Activated CD4-positive, alpha-beta T cell treated with anti-CD3 and anti-CD28 coated beads, Interleukin-2, Interleukin-6, amounts not matched to agents 100 ng/mL and 50 ng/mL, durations not matched to agents 16 hours and 8 hours (primary cell): ENCODE data around the gene SGF29.
A peak's percentile ranks its signal among the peaks of the same experiment; 100 is the strongest.
"Not testable (repeated sequence)": the region's sequence is repeated elsewhere in the genome, so short reads cannot be mapped to it uniquely, and the experiment has no call there.

Experiments used
- DNase-seq: peaks from one replicate; pipeline ENCODE4 v3.0.0-alpha.2; 2020

Gene SGF29

DNA sequence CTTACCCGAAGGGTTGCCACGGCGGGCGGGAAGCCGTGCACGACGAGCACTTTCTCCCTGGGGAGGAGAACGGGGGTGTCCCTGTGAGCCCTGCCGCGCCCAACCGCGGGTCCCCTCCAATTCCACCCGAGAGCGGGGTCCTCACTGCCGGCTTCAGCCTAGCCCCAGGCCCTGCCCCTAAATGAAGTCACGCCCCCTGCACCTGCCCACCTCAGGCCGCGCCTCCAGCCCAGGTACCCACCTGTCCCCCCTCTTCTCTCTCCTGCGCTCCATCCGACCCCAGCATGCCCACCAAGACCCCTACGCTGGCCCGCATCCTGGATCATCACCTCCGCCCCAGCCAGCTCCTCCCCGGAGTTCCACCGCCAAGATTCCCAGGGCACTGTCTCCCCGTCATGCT lies 60.2 kb downstream of the SGF29 start:
- not testable (repeated sequence) for DNase-seq

DNA sequence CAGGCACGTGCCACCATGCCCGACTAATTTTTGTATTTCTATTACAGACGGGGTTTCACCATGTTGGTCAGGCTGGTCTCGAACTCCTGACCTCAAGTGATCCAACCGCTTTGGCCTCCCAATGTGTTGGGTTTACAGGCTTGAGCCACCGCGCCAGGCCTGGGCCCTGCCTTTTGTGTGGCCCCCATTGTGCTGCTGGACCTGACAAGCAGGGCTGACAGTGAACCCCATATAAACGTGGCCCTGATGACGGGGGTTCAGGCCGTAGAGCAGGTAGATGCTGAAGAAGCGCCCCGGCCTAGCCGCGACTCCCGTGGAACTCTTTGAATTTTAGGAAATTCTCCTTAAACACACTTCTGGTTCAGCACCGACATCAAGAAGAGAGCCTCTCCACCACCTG lies 60.8 kb downstream of the SGF29 start:
- DNase-seq = not testable (repeated sequence)

DNA sequence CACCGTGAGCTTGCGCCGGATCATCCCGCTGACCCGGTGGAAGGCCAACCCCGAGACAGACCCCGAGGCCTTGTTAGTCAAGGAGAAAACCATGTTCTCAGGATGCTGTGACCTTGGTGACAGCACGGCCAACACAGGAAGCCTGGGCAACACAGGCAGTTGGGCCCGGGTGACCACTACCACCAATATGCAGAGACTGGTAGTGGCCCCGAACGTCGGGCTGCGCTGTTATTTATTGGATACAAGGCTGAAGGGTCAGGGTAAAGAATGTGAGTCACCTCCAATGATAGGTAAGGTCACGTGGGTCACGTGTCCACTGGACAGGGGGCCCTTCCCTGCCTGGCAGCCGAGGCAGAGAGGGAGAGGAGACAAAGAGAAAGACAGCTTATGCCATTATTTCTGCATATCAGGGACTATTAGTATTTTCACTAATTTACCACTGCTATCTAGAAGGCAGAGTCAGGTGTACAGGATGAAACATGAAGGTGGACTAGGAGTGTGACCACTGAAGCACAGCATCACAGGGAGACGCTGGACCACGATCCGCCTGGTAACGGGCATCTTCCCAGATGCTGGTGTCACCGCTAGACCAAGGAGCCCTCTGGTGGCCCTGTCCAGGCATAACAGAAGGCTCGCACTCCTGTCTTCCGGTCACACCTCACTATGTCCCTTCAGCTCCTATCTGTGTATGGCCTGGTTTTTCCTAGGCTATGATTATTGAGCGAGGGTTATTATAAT lies 61.9 kb downstream of the SGF29 start:
- peak; percentile 37 for DNase-seq

GRCh38 chr16:28616224-28616577 lies 62.5 kb downstream of the SGF29 start:
- DNase-seq = not testable (repeated sequence)

DNA sequence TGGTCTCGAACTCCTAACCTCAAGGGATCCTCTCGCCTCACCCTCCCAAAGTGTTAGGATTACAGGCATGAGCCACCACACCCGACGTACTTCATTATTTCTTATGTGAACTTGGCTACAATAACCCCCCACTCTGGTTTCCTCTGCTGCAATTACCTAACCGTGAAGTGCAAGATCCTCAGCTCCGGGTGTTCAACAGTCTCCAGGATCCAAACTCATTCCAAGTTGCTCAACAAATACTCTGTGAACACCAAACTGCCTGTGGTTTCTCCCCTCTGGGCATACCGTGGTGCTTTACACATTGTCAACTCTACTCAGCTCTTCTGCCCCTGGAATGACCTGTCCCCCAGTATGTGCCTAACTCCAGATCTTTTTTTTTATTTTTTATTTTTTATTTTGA lies 62.9 kb downstream of the SGF29 start:
- no peak for DNase-seq

DNA sequence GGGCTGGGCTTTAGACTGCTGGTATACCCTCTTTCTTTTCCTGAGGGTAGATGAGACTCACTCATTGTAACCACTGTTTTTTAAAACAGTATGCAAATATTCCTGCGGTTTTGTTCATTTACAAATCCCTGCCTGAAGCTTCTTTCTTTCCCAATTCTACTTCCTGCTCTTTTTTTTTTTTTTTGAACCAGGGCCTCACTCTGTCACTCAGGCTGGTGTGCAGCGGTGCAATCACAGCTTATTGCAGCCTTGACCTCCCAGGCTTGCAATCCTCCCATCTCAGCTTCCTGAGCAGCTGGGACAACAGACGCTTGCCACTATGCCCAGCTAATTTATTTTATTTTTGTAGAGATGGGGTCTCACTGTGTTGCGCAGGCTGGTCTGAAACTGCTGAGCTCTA lies 64.2 kb downstream of the SGF29 start:
- no peak for DNase-seq

DNA sequence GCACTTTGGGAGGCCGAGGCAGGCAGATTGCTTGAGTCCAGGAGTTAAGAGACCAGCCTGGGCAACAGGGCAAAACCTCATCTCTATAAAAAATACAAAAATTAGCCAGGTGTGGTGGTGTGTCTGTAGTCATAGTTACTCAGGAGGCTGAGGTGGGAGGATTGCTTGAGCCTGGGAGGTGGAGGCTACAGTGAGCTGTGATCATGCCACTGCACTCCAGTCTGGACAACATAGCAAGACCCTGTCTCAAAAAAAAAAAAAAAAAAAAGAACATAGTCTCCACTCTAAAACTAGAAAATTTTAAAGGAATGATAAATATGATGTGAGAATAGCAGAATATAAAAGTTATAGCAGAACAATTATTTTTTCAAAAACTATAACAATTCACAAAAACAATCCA lies 66.6 kb downstream of the SGF29 start:
- DNase-seq = not testable (repeated sequence)

GRCh38 chr16:28621481-28622155 lies 67.9 kb downstream of the SGF29 start:
- no peak for DNase-seq

DNA sequence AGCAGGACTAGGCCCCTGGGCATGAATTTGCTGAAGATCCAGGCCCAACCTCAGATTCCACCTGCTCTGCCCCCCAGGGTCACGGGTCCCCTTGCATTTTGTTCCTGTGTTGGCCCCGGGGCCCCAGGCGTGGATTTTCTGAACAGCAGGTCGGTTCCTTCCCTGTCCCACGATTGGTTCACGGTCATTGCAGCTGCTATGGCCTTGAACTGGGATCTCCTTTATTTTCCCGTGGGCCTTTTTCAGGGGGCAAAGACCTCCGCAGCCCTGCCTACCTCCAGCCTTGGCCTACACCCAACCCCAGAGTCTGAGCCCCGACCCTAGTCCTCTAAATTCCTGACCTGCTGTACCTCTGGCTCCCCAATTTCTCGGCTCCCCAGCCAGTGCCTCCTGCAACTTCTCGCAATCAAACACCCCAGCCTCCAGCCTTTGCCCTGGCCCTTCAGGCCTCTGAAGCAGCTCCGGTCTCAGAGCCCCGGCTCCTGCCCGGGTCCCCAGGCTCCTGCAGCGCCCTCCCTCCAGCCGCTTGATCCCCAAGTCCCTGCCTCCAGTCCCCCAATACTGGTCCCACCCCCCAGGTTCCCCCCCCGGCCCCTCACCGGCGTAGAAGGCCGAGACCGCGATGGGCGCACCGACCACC lies 68.9 kb downstream of the SGF29 start:
- DNase-seq = not testable (repeated sequence)

DNA sequence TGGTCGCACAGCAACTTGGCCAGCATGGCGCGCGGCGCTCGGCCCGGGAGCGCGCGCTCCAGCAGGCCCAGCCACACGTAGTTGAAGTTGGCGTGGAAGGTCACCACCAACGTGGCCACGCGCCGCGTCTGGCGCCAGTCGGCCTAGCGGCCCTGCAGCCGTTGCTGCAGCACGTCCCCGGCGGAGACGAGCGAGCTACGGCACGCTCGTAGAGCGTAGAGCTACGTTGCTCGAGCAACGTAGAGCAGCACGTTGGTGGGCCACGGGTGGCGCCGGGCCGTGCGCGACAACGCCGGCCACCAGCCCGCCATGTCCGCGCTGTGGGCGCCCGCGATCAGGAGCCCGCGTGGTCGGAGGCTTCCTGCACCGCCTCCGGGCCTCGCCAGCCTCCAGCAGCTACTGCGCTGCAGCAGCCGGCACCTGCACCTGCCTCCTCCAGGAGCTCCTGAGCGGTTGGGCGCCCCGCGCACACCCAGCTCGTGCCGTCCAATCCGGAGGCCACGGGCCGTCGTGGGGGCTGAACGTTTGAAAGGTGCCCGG lies 69.5 kb downstream of the SGF29 start:
- DNase-seq = peak; percentile 78

- not testable (repeated sequence) for DNase-seq
These were observed 77.2 kb downstream of the SGF29 start for GRCh38 chr16:28630905-28631304.

DNA sequence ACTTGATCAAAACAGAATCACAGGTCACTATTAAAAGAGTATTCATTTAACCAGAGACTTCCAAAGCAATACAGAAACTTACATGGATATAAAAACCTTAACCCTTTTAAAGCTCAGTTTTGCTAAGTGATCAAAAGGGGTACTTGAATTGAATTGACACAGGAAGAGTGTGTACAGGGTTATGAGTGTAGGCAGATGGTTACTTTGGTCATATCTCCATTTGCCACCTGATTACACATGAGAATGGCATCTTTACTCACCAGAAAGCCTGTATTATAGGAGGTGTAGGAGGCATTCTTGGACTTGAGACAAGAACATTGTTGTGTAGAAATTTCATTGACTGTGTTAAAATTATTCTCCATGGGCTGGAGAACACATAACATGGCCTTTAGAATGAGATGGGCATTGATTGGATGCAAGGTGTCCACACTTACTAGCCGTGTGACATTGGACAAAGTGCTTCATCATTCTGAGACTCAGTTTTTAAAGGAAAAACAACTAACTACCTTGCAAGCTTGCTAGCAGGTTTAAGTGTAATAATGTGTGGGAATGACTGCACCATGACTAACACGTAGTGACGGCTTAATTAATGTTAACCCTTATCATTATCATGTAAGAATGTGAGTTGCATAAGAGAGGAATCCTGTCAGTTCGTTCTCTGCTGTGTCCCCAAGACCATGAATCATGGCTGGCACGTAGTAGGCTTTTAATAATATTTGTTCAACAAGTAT lies 82.5 kb downstream of the SGF29 start:
- not testable (repeated sequence) for DNase-seq

- not testable (repeated sequence) for DNase-seq
These were observed 84.0 kb downstream of the SGF29 start, which contains the start of gene NPIPB8 for GRCh38 chr16:28637765-28638164. Gene NPIPB8 (plus strand): TSS chr16:28638065. CDS start chr16:28638361, 296 bp downstream.

DNA sequence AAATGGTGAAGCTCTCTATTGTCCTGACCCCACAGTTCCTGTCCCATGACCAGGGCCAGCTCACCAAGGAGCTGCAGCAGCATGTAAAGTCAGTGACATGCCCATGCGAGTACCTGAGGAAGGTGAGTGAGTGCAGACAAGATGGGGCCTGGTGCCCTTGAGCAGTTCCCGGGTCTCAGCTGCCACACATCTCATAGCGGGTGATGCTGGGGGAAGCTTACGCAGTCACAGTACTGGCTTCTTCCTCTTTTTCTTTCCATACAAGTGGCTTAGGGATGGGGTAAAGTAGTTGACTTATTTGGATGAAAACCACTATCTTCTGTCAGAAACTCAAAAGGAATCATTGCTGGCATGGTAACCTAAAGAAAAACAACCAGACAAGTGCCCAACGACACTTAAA lies 84.6 kb downstream of the SGF29 start:
- DNase-seq = not testable (repeated sequence)

GRCh38 chr16:28639959-28640358 lies 86.2 kb downstream of the SGF29 start:
- peak; percentile 40 for DNase-seq
